ENCODE results near the gene COL6A3. TPM values are rescaled to one million over a fixed set of nuclear protein-coding genes. Genes with fewer than 3 reads are reported as not detected.

Gene COL6A3
- total RNA-seq, 1 experiment from 2014 or later, result 0.86 TPM

- POLR2A ChIA-PET (ENCODE audit: low non-redundant PET), result no interaction called here
- Histone ChIP-seq H3K4me1 (ENCODE audit: insufficient read depth, low read length, poor library complexity, severe bottlenecking) (peaks cover 15% of the 10 kb centered on the region), H3K4me3 (ENCODE audit: low read depth, low read length, poor library complexity, severe bottlenecking) (no peak overlapping the region), H3K27ac (ENCODE audit: low read depth, low read length, poor library complexity, severe bottlenecking) (no peak overlapping the region), H3K9me3 (ENCODE audit: low read depth, low read length, poor library complexity, severe bottlenecking) (no peaks in the 10 kb centered on the region), H3K27me3 (replicated peaks; ENCODE audit: insufficient read depth, low read depth, low read length, poor library complexity) (no peaks in the 10 kb centered on the region), H3K36me3 (ENCODE audit: insufficient read depth, low read length, poor library complexity, severe bottlenecking) (no peaks in the 10 kb centered on the region)
- TF ChIP-seq EZH2 (IDR thresholded peaks at IDR 0.05; ENCODE audit: borderline replicate concordance, low read depth, low read length, poor library complexity, severe bottlenecking) (no peak), CTCF (conservative IDR thresholded peaks at IDR 0.05; ENCODE audit: low read depth, low read length) (no peak)
- DNase-seq (ENCODE audit: low spot score), result no peak
- CTCF ChIA-PET, result no interaction called here
- no TSS peak for BruUV-seq (replicated peaks)
- intact Hi-C loops (cut with micrococcal nuclease; ENCODE audit: unreplicated experiment), result no loop called here
These were observed 24.3 kb upstream of the COL6A3 start for GRCh38 chr2:237438080-237438940.

GRCh38 chr2:237437566-237437965, 23.6 kb upstream of the COL6A3 start:
- Histone ChIP-seq H3K9me3 (ENCODE audit: low read depth, low read length, poor library complexity, severe bottlenecking) (no peaks in the 10 kb centered on the region), H3K4me3 (ENCODE audit: low read depth, low read length, poor library complexity, severe bottlenecking) (no peak overlapping the region), H3K36me3 (ENCODE audit: insufficient read depth, low read length, poor library complexity, severe bottlenecking) (no peaks in the 10 kb centered on the region), H3K27me3 (replicated peaks; ENCODE audit: insufficient read depth, low read depth, low read length, poor library complexity) (no peaks in the 10 kb centered on the region), H3K27ac (ENCODE audit: low read depth, low read length, poor library complexity, severe bottlenecking) (no peak overlapping the region), H3K4me1 (ENCODE audit: insufficient read depth, low read length, poor library complexity, severe bottlenecking) (peaks cover 15% of the 10 kb centered on the region)
- no TSS peak for BruUV-seq (replicated peaks)
- TF ChIP-seq EZH2 (IDR thresholded peaks at IDR 0.05; ENCODE audit: borderline replicate concordance, low read depth, low read length, poor library complexity, severe bottlenecking), result no peak
- no peak for TF ChIP-seq CTCF (conservative IDR thresholded peaks at IDR 0.05; ENCODE audit: low read depth, low read length)
- ChIA-PET CTCF (no interaction called here), POLR2A (ENCODE audit: low non-redundant PET) (interaction anchor here (0.5 kb wide), 1 partner anchor 253 kb away, joined by 3 read pairs; no protein-coding TSS in a partner anchor)
- intact Hi-C loops (cut with micrococcal nuclease; ENCODE audit: unreplicated experiment), result no loop called here
- no peak for DNase-seq (ENCODE audit: low spot score)

- TF ChIP-seq CTCF (conservative IDR thresholded peaks at IDR 0.05; ENCODE audit: low read depth, low read length) (no peak), EZH2 (IDR thresholded peaks at IDR 0.05; ENCODE audit: borderline replicate concordance, low read depth, low read length, poor library complexity, severe bottlenecking) (no peak)
- H3K9me3 ChIP-seq (ENCODE audit: low read depth, low read length, poor library complexity, severe bottlenecking), result no peaks in the 10 kb centered on the region
- no peaks in the 10 kb centered on the region for H3K36me3 ChIP-seq (ENCODE audit: insufficient read depth, low read length, poor library complexity, severe bottlenecking)
- no TSS peak for BruUV-seq (replicated peaks)
- no peak overlapping the region for H3K4me3 ChIP-seq (ENCODE audit: low read depth, low read length, poor library complexity, severe bottlenecking)
- intact Hi-C loops (cut with micrococcal nuclease; ENCODE audit: unreplicated experiment), result no loop called here
- no peak for DNase-seq (ENCODE audit: low spot score)
- no peak overlapping the region for H3K27ac ChIP-seq (ENCODE audit: low read depth, low read length, poor library complexity, severe bottlenecking)
- H3K4me1 ChIP-seq (ENCODE audit: insufficient read depth, low read length, poor library complexity, severe bottlenecking), result peaks cover 15% of the 10 kb centered on the region
- ChIA-PET POLR2A (ENCODE audit: low non-redundant PET) (no interaction called here), CTCF (no interaction called here)
- H3K27me3 ChIP-seq (replicated peaks; ENCODE audit: insufficient read depth, low read depth, low read length, poor library complexity), result no peaks in the 10 kb centered on the region
These were observed 22.1 kb upstream of the COL6A3 start for GRCh38 chr2:237435844-237436587.

All from A673 (cell line).